ENCODE data around the gene ERC1.

Gene ERC1

DNA sequence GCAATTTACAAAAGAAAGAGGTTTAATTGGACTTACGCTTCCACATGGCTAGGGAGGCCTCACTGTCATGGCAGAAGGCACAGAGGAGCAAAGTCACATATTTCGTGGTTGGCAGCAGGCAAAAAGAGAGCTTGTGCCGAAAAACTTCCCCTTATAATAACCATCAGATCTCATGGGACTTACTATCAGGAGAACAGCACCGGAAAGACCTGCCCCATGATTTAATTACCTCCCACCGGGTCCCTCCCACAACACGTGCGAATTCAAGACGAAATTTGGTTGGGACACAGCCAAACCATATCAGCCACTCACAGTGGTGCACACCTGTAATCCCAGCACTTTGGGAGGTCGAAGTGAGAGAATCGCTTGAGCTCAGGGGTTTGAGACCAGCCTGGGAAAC, 534.8 kb downstream of the ERC1 start:
- DNase-seq: no peak

DNA sequence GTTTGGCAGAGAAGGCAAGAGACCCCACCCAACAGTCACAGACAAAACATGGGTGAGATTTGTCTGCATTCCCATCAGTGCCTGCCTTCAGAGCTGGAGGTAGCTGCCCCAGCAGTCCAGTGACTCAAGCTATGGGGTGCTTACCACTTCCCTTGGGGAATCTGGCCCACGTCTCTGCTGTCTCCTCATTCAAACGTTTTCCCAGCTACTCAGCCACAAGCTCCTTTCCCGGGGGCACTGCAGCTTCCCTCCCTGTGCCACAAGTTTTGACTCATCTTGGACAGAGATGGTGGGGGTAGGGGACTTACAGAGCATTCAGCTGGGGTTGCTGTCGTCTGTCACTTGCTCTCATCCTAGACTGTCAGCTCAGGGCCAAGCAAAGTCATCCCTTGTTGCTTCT, 536.8 kb downstream of the ERC1 start:
- DNase-seq: no peak

DNA sequence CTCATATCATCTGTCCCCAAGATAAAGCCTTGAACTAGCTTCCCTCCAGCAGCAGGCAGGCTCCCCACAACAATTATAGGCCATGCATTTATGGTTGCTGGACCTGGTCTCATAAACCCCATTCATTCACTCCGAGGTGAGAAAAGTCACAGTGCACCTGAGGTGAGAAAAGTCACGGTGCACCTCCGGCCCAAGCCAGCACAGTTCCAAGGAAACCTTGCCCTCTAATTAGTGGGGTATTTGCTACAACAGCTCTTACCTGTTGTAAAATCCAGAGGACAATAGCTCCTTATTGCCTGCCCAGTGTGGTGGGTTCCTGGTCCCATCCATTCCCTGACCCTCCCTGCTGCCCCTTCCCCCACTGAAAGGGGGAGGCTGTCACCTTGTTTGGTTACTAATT, 537.8 kb downstream of the ERC1 start:
- no peak for DNase-seq

DNA sequence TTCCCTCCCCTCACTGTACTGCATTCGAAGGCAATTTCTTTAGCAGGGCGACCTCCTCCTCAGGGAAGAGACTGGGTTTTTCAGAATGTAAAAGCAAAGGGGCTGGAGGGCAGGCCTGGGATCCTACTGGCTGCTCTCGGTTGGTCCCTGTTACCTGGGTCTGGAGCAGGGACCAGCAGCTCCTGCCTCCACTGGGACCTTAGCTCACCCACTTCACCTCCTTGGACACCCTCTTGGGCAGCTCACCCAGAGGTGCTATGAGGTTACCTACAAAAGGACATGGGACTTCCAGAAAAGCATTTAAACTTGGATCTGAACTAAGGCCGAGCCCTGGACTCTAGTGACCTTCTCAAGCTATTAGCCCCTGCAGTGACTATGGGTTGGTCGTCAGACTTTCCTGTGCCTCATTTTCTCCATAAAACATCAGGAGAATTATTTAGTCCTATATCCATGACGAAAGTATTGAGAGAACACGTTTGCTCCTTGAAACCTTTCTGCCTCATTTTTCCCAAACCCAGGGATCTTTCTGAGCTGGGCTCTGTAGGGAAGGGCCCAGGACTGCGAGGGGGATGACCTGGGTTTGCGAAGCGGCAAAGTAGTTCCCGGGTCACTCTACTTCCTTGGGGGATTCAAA, 538.3 kb downstream of the ERC1 start:
- DNase-seq: no peak

DNA sequence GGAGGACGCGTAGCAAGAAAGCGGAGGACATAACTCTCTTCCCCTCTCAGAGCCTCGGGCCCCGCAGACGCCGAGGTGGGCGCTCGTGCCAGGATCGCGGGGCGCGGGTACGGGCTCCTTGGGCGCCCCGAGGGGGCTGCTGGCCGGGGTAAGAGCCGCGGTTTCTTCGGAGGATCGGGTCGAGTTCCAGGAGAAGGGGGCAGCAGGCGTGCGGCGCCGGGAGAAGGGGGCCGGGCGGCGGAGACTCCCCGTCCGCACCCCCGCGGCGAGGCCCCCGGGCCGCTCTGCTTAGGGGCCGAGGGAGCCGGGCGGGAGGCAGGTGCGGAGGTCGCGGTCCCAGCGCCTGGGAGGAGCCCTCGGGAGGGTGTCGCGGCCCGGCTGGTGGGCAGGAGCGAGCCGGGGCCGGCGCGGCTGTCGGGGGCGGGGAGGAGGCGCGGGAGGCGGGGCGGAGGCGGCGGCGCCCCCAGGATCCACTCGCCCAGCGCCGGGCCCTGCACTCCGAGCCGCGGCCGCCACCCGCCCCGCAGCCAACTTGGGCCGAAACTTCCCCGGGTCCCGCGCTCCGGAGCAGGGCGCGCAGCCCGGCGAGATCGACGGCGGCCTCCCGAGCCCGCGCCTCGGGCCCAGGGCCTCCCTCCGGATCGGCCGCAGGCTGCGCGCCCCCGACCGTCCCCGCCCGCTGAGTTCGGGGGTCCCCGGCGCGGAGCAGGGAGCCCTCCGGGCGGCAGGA, 539.0 kb downstream of the ERC1 start:
- DNase-seq: no peak

DNA sequence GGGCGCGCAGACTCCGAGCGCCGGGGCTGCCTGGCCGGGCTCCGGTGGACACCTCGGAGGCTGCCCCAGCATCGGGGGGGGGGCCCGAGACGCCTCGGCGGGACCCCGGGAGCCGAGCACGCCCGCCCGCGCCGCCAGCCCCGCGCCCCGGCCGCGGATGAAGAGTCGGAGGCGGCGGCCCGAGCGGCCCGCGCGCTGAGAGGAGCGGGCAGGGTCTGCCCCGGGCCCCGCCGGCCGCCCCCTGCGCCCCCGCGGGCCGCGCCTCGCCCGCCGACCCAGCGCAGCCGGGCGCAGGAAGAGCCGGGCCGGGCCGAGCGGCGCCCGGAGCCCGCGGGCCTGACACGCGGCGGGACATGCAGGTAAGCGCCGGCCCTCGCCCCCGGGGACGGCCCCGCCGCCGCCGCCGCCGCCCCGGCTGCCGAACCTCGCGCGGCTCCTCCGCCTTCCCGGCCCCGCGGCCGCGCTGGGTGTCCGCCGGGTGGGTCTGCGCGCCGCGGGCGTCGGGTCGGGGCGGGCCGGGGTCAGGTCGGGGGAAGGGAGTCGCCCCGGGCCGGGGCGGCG, 539.6 kb downstream of the ERC1 start:
- no peak for DNase-seq

DNA sequence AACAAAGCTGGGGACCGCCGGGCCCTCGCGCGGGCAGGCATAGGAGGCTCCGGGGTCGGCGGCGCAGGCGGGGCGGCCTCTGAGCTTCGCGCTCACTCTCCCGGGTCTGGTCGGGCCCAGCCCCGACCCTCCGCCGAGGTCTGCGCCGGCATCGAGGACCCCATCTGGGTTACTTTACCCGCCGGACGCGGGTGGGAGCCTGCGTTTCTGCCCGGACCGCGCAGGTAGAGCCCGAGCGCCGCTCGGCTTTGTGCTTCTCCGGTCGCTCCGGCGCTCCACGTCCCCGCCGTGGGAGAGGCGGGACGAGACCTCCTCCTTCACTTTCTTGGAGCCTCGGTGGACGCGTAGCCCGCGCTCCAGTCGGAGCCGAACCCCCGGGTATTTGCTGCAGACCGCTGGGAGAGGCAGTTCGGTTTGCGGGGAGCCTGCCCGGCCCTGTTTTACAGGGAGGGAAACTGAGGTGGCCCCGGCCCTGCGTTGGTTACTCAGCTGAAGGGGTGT, 540.2 kb downstream of the ERC1 start:
- no peak for DNase-seq

DNA sequence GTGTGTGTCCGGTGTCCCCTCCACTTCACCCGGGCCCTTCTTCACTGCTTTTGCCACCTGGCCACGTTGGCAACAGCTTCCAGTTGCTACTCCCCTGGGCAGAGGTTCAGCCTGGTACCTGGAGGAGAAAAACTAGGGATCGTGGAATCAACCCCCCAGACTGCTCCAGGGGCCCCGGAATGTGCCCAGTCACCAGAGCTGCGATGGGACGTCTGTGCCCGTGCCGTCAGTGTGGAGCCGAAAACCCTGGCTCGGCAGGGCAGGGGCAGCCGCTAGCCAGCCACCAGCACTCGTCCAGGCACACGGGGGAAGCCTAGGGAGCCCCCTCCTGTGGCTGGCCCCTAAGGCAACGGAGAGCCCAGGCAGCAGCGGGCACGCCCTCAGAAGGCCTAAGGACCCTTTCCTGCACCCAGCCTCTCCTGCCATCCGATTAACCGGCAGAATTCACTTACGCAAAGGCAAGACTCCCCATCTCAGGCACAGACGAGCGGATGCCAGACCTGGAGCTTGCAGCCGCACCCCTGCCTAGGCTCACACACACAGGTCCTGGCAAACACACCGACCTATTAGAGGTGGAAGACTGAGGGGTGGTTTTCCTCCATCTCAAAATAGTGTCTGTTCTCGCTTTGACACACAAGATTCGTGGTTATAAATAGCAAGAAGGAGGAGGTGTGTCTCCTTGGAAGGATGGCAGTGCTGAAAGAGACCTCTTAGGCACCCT, 540.8 kb downstream of the ERC1 start:
- DNase-seq: no peak

DNA sequence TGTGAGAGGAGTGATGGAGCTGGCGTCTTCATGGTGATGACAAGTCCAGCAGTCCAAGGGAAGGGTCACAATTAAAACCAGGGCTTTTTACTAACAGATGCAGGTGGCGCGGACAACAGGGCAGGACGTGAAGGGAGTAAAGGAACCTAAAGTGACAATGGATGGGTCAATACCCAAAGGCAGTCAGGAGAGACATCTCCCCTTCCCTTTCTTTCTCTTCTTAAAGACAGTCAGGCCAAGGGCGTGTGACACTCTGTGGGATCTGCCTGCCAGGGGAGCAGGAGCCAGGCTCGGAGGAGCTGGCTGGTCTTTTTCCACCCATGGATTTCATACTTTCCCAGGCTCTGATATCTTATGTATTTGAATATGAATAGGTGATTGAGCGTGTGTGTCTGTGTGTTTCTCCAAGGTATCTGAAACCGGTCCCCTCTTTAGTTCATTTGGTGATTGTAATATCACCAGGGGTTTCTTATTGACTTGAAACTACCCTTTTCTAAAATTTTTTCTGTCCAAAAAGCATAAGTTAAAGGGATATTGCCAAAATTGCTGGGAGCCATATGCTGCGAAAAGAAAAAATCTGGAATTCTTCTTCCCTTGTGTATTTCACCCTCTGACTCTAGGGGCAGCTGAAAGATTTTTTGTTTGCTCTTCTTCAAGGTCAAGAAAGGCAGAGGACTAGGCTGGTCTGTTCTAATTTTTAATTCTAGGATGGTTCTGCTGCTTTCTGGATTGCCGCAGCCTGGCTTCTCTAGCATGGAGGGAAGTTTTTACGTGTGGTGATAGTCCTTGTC, 541.5 kb downstream of the ERC1 start:
- no peak for DNase-seq

DNA sequence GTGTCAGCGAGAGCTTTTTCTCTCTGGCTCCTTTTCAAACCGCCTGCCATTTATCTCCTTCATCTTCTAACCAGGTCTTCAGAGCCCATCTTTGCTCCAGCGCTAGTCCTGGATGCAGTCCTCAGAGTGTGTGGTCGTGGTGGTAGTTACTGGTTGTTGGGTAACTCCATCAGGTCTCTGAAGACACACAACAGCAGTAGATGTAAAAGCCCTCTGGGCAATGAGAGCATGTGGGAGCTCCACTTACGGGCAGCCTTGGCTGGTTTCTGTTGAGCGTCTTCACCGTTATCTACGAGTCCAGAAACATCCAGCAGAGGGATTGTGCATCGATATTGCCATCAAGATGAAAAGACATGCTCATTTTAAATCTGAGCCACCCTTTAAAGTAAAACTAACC, 542.2 kb downstream of the ERC1 start:
- DNase-seq: no peak

DNA sequence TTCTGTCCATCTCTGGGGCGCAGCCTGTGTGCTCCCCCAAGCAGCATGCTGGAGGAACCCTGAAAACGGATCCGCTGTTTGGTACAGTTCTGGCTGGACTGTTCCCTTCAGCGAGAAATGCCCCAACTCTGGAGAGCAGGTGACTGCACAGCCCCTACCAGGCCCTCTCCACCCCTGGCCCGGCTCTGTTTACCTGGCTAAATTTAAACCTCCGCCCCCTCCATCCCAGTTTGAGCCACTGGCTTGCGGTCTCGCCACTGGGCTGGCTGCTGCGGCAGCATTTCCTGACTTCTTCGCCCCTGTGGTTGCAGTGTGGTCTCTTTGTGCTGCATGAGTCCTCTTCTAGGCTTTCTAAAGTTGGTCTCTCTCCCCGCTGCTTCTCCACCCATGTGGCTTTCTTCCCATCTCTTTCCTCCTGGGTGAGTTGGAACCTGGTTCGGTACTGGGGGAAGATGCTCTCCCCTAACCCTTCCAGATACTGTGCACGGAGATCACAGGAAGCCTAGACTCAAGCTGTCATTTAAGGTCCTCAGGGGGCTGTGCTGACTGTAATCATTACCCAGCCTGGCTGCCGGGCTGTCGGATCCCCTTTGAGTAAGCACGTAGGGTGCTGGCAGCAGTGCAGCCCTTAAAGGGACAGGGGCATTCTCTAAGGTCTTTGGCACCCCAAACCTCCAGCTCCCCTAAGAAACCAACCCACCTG, 542.7 kb downstream of the ERC1 start:
- DNase-seq: no peak

DNA sequence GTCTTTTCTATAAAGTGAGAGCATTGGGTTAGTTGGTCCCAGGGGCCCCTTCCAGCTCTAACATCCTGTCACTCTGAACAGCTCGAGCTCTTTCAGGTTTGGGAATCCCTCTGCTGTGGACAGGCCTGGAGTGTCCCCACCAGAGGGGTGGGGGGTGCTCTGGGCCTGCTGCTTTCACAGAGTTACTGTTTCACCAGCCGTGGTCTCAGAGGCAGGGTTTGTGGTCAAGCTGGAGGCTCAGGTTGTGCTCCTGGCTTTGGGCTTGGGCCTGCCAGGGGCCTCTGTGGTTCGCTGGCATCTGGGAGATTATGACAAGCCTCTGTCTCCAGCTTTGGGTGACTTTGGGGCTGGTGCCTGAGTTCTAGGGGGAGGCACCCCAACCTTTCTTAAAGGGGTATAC, 543.7 kb downstream of the ERC1 start:
- DNase-seq: no peak

DNA sequence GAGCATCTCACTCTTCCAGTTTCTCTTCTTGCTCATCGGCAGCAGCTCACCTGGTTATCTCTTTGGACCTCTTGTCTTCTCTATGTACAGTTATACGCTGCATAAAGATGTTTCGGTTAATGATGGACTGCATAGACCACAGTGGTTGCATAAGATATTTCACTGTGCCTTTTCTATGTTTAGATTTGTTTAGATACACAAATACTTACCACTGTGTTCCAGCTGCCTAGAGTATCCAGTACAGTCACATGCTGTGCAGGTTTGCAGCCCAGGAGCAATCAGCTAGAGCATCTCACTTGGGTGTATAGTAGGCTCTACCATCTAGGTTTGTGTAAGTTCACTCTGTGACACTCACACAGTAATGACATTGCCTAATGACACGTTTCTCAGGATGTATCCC, 545.8 kb downstream of the ERC1 start:
- DNase-seq: no peak

DNA sequence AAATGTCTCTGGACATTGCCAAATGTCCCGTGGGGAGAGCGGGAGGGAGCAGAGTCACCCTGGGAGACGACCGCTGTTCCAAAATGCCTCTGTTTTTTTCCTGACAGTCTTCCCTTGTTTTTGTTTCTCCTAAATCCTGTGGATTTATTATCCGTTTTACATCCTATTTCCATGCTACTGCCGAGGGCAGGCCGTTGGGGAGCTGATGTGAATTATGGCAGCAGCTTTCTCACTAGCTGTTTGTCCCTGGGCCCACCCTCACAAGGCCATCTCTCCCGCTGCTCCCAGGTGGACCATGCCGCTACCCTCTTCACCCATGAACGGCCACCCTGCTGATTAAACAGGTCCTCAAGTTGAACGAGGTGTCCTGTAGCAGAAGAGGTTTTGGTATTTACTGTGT, 548.1 kb downstream of the ERC1 start:
- DNase-seq: no peak

DNA sequence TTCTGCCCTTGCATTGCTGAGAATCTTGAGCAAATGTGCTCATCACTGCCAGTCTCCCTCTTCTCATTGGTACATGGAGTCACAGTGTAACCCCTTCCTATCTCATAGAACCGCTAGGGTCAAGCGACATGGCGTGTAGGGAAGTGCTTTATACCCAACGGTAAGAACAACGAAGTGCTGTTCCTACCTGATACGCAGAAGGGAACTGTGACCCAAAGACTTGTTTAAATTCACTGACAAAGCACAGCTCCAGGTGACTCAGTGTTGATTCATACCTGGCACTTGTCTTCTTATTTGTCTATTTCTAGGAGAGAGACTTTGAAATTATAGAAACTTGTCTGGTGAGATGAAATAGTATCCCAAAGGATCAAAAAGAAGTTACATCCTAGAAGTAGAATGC, 549.7 kb downstream of the ERC1 start:
- DNase-seq: no peak

DNA sequence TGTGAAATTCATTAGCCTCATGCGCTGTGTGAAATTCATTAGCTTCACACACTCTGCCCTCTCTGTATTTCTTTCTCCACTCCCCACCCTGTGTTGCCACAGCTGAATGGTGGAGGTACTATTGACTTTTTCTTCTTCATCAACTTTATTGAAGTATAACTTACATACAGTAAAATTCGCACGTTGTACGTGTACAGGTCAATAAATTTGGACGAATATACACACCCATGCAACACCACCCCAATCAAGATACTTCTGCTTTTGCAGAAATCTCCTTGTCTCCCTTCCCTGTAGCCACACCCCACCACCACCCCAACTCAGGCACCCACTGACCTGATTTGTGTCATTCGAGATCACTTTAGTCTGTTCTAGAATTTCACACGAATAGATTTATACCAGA, 551.6 kb downstream of the ERC1 start:
- no peak for DNase-seq

DNA sequence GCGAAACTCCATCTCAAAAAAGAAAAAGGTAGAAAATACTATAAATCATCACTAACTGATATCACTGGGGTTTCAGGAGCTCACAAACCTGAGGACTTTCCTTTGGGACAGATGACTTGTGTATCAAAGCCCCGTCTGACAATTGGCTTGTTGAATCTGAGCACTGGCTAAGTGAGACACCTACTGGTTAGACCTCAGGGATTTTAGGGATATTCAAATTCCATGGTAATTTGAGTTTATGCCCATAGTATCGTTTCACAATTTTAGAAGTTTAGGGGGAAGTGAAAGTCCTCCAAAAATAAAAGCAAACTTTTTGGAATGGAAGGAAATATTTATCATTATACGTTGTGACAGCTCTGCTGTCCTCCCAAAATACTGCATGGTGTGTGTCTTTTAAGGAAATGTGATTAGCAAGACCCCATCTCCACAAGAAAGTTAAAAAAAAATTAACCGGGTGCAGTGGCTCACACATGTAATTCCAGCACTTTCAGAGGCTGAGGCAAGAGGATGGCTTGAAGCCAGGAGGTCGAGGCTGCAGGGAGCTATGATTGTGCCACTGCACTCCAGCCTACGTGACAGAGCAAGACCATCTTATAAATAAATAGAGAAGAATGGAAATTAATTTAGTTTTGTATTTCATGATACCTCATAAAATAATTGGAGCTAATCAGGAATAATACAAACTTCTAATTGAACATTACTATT, 554.1 kb downstream of the ERC1 start:
- DNase-seq: no peak

Data from effector CD4-positive, alpha-beta T cell (primary cell).